Esophagus muscularis mucosa (tissue), 4 donors: ENCODE data around the gene PDIA5. TPM values are rescaled to one million over a fixed set of nuclear protein-coding genes. Genes with fewer than 3 reads are reported as not detected.

Source experiments
- DNase-seq: peaks from one replicate; pipeline ENCODE4 v3.0.0-alpha.2; 2017; ENCODE audit errors: extremely low spot score
- H3K27ac ChIP-seq, 4 donors: fragments of 200-600 bp; sonication (generic); replicated peaks in 1 of 4; 1 replicate in 3 of 4; 2 replicates in 1 of 4; pipeline ENCODE4 v1.5.1; 2016 to 2019; ENCODE audit warnings: mild to moderate bottlenecking in 1 of 4
- H3K27me3 ChIP-seq, 4 donors: fragments of 200-600 bp; sonication (generic); one replicate each; pipeline versions ENCODE4 v1.5.1 to v1.6.0; 2016 to 2019
- H3K36me3 ChIP-seq, 4 donors: fragments of 200-600 bp; sonication (generic); one replicate each; pipeline ENCODE4 v1.5.1; 2016 to 2019
- H3K4me1 ChIP-seq, 4 donors: fragments of 200-600 bp; sonication (generic); one replicate each; pipeline ENCODE4 v1.5.1; 2016 to 2019
- H3K4me3 ChIP-seq, 4 donors: fragments of 200-600 bp; sonication (generic); 1 replicate in 2 of 4; 2 replicates in 2 of 4; pipeline ENCODE4 v1.5.1; 2016 to 2019; ENCODE audit warnings: mild to moderate bottlenecking in 4 of 4, moderate library complexity in 1 of 4
- H3K9me3 ChIP-seq, 4 donors: fragments of 200-600 bp; sonication (generic); 1 replicate in 3 of 4; 2 replicates in 1 of 4; pipeline ENCODE4 v1.5.1; 2016 to 2019
- CTCF ChIP-seq, 3 experiments: fragments of 200-600 bp in 2 of 3; fragments of 450-650 bp in 1 of 3; sonication (generic) in 2 of 3; IDR thresholded peaks; one replicate each; pipeline ENCODE4 v1.5.1; 2017 to 2019; ENCODE audit warnings: antibody characterized with exemption in 3 of 3, mild to moderate bottlenecking in 2 of 3, moderate library complexity in 1 of 3
- EP300 ChIP-seq: sonication (generic); formaldehyde crosslinking; IDR thresholded peaks from one replicate; pipeline ENCODE4 v1.6.1; 2017; ENCODE audit warnings: antibody characterized with exemption
- POLR2A ChIP-seq: fragments of 450-650 bp; IDR thresholded peaks from one replicate; pipeline ENCODE4 v1.6.1; 2017; ENCODE audit warnings: antibody characterized with exemption, moderate library complexity, mild to moderate bottlenecking, low read depth
- POLR2AphosphoS5 ChIP-seq, 2 donors: sonication (generic); formaldehyde crosslinking; IDR thresholded peaks; one replicate each; pipeline ENCODE4 v1.6.1; 2017; ENCODE audit warnings: antibody characterized with exemption in 2 of 2
- WGBS: methylation state at CpG from one replicate; pipeline ENCODE4 v1.1.5; 2018; 5-methylcytosine and 5-hydroxymethylcytosine counted together
- intact Hi-C: fragments of 100-400 bp; cut with DNase I; formaldehyde crosslinking; loops from one replicate; pipeline ENCODE4 v1.15.1; 2023
- total RNA-seq, 4 donors: library from RNA; depleted of rRNA; stranded (reverse); fragments of >200 nt; gene quantifications; one replicate each; pipeline versions ENCODE4 v1.1.0 to v1.2.1, GENCODE V29; 2016

PDIA5 gene
- total RNA-seq, 4 donors from 2014 or later = 12.5 to 16.4 (median 15.1) TPM

- H3K9me3 ChIP-seq = no peaks in the 10 kb centered on the region
- no peak overlapping the region for H3K4me3 ChIP-seq
- H3K36me3 ChIP-seq = no peaks in the 10 kb centered on the region
- TF ChIP-seq POLR2A = no peak
- TF ChIP-seq CTCF (IDR thresholded peaks at IDR 0.05) = no peak
- TF ChIP-seq POLR2AphosphoS5 (IDR thresholded peaks at IDR 0.05) = no peak
- no peak for TF ChIP-seq EP300
- no peaks in the 10 kb centered on the region for H3K27me3 ChIP-seq
- no peak for DNase-seq
- intact Hi-C loops = no loop called here
- peaks cover 0 to 9% (median 0%) of the 10 kb centered on the region in 4 donors for H3K4me1 ChIP-seq
- H3K27ac ChIP-seq = no peak overlapping the region
- WGBS = 69% methylated on average over 2 of the region's 2 CpGs
Measured at GRCh38 chr3:123053107-123053506, 13.7 kb upstream of the PDIA5 start.

GRCh38 chr3:123054109-123054778 is 12.6 kb upstream of the PDIA5 start:
- Histone ChIP-seq H3K4me3 (no peak overlapping the region), H3K4me1 (peaks cover 0 to 9% (median 0%) of the 10 kb centered on the region in 4 donors), H3K27me3 (no peaks in the 10 kb centered on the region), H3K36me3 (no peaks in the 10 kb centered on the region), H3K27ac (no peak overlapping the region), H3K9me3 (no peaks in the 10 kb centered on the region)
- 56% methylated on average over 5 of the region's 5 CpGs for WGBS
- no peak for TF ChIP-seq CTCF (IDR thresholded peaks at IDR 0.05)
- TF ChIP-seq POLR2AphosphoS5 (IDR thresholded peaks at IDR 0.05) = no peak
- TF ChIP-seq EP300 = no peak
- no peak for TF ChIP-seq POLR2A
- DNase-seq = no peak
- intact Hi-C loops = no loop called here

GRCh38 chr3:123054931-123055330 is 11.9 kb upstream of the PDIA5 start:
- Histone ChIP-seq H3K27ac (no peak overlapping the region), H3K9me3 (no peaks in the 10 kb centered on the region), H3K27me3 (no peaks in the 10 kb centered on the region), H3K4me3 (no peak overlapping the region), H3K4me1 (peaks cover 0 to 9% (median 0%) of the 10 kb centered on the region in 4 donors), H3K36me3 (no peaks in the 10 kb centered on the region)
- WGBS = 84% methylated on average over 4 of the region's 4 CpGs
- intact Hi-C loops = no loop called here
- TF ChIP-seq POLR2AphosphoS5 (IDR thresholded peaks at IDR 0.05) = no peak
- TF ChIP-seq POLR2A = no peak
- no peak for TF ChIP-seq EP300
- no peak for TF ChIP-seq CTCF (IDR thresholded peaks at IDR 0.05)
- no peak for DNase-seq

- TF ChIP-seq POLR2AphosphoS5 (IDR thresholded peaks at IDR 0.05) (no peak), POLR2A (no peak), CTCF (IDR thresholded peaks at IDR 0.05) (no peak), EP300 (no peak)
- Histone ChIP-seq H3K27ac (no peak overlapping the region), H3K36me3 (no peaks in the 10 kb centered on the region), H3K27me3 (no peaks in the 10 kb centered on the region), H3K4me1 (peaks cover 0 to 9% (median 0%) of the 10 kb centered on the region in 4 donors), H3K9me3 (no peaks in the 10 kb centered on the region), H3K4me3 (no peak overlapping the region)
- 87% methylated on average over 5 of the region's 5 CpGs for WGBS
- no peak for DNase-seq
- intact Hi-C loops = no loop called here
Measured at GRCh38 chr3:123055352-123055751, 11.5 kb upstream of the PDIA5 start.

GRCh38 chr3:123058505-123058904 is 8.3 kb upstream of the PDIA5 start:
- WGBS = 96% methylated on average over 5 of the region's 5 CpGs
- no peak overlapping the region for H3K4me3 ChIP-seq
- intact Hi-C loops = no loop called here
- H3K9me3 ChIP-seq = no peaks in the 10 kb centered on the region
- TF ChIP-seq POLR2A (no peak), CTCF (IDR thresholded peaks at IDR 0.05) (no peak)
- H3K36me3 ChIP-seq = no peaks in the 10 kb centered on the region
- DNase-seq = no peak
- H3K27me3 ChIP-seq = no peaks in the 10 kb centered on the region
- H3K4me1 ChIP-seq = peaks cover 0 to under 1% (median 0%) of the 10 kb centered on the region in 4 donors
- H3K27ac ChIP-seq = no peak overlapping the region
